Esophagus (tissue), 2 donors: ENCODE data around the gene ASXL1. TPM values are rescaled to one million over a fixed set of nuclear protein-coding genes. Genes with fewer than 3 reads are reported as not detected.
"Not testable (repeated sequence)": the region's sequence is repeated elsewhere in the genome, so short reads cannot be mapped to it uniquely, and the experiment has no call there.

Experiments
- H3K27ac ChIP-seq, 2 donors: one replicate each; pipeline ENCODE4 v1.5.1; 2013; ENCODE audit warnings: low read depth in 2 of 2, mild to moderate bottlenecking in 2 of 2, inconsistent platforms in 1 of 2, low read length in 1 of 2, moderate library complexity in 1 of 2
- H3K27me3 ChIP-seq, 2 donors: one replicate each; pipeline ENCODE4 v1.6.1; 2013; ENCODE audit warnings: low read length in 2 of 2, control low read depth in 1 of 2, mild to moderate bottlenecking in 1 of 2; ENCODE audit not compliant: insufficient read depth in 2 of 2, control insufficient read depth in 1 of 2
- H3K36me3 ChIP-seq, 2 donors: one replicate each; pipeline ENCODE4 v1.6.1; 2013; ENCODE audit warnings: low read length in 1 of 2; ENCODE audit not compliant: control insufficient read depth in 2 of 2, insufficient read depth in 2 of 2
- H3K4me1 ChIP-seq, 2 donors: one replicate each; pipeline ENCODE4 v1.6.1; 2013; ENCODE audit warnings: low read length in 1 of 2; ENCODE audit not compliant: control insufficient read depth in 2 of 2, insufficient read depth in 2 of 2
- H3K4me3 ChIP-seq, 2 donors: one replicate each; pipeline ENCODE4 v1.5.1; 2013; ENCODE audit warnings: low read length in 2 of 2, mild to moderate bottlenecking in 2 of 2, low read depth in 1 of 2, moderate library complexity in 1 of 2
- H3K9me3 ChIP-seq, 2 donors: one replicate each; pipeline ENCODE4 v1.6.1; 2013; ENCODE audit warnings: mild to moderate bottlenecking in 2 of 2, low read depth in 1 of 2, low read length in 1 of 2, moderate library complexity in 1 of 2; ENCODE audit not compliant: control insufficient read depth in 2 of 2, insufficient read depth in 1 of 2
- WGBS, 2 donors: extraction: QIAGEN DNeasy Blood & Tissue Kit; methylation state at CpG; one replicate each; pipeline ENCODE4 v1.1.7; 2013; 5-methylcytosine and 5-hydroxymethylcytosine counted together
- polyA plus RNA-seq, 2 donors: library from polyadenylated mRNA; stranded (reverse); fragments of 200-250 nt; gene quantifications; one replicate each; pipeline ENCODE4 v1.2.3, GENCODE V29; 2013
- donor health status: healthy with polysubstance abuse.
- donor health status: Bipolar disorder and iron deficiency.

ASXL1 gene
- polyA plus RNA-seq, 2 donors: 13.3 to 19.7 TPM

DNA sequence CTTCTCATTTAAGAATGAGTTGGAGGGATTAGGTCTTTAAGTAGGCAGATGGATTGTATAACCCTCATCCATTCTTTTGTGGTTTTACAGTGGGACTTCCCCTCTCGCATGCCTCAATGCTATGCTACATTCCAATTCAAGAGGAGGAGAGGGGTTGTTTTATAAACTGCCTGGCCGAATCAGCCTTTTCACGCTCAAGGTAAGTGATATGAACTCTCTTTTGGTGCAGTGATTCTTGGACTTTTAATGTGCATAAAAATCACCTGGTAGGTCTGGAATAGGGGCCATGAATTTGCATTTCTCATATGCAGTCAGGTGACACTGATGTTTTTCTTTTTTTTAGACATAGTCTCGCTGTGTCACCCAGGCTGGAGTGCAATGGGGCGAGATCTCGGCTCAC lies 10.8 kb downstream of the ASXL1 start:
- H3K27me3 ChIP-seq: no peaks in the 10 kb centered on the region
- H3K27ac ChIP-seq: no peak overlapping the region
- no peak overlapping the region for H3K4me3 ChIP-seq
- H3K9me3 ChIP-seq: no peaks in the 10 kb centered on the region
- no peaks in the 10 kb centered on the region for H3K4me1 ChIP-seq
- H3K36me3 ChIP-seq: peaks cover 0 to under 1% of the 10 kb centered on the region in 2 donors
- 77 to 79% methylated on average over 6 of the region's 6 CpGs for WGBS, 2 donors

DNA sequence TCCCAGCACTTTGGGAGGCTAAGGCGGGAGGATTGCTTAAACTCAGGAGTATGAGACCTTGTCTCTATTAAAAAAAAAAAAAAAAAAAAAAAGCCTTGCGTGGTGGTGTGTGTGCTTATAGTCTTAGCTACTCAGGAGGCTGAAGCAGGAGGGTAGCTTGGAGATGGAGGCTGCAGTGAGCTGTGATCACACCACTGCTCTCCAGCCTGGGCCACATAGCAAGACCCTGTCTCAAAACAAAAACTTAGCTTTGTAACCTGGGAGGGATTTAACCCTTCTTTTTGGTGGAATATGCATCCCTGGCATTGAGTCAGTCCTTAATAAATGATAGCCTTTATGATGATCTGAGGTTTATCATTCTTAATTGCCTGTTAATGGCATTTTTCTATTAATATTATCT lies 12.8 kb downstream of the ASXL1 start:
- 97 to 100% methylated on average over 2 of the region's 2 CpGs for WGBS, 2 donors
- Histone ChIP-seq H3K9me3 (no peaks in the 10 kb centered on the region), H3K27me3 (no peaks in the 10 kb centered on the region), H3K36me3 (peaks cover 0 to 3% of the 10 kb centered on the region in 2 donors), H3K4me1 (no peaks in the 10 kb centered on the region), H3K4me3 (no peak overlapping the region), H3K27ac (no peak overlapping the region)

DNA sequence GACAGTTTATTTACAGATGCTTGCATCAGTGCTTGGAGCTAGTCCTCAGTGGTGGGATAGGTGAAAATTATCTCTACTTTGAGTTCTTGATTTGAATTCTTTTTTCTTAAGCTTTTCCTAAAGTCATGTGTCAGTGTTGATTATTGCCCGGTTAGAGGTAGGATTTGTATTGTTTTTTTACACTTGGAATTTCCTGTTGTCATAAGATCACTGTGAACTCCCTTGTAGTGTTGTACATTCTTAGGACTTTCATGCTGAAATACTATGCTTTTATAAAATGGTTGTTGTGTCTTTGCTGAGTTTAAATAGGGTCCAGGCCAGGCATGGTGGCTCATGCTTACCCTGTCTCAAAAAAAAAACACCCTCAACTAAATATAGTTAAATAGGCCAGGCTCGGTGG lies 20.3 kb downstream of the ASXL1 start:
- H3K27ac ChIP-seq: no peak overlapping the region
- no peaks in the 10 kb centered on the region for H3K4me1 ChIP-seq
- 69 to 78% methylated on average over 2 of the region's 2 CpGs for whole genome bisulfite sequencing, 2 donors
- peaks cover 0 to 3% of the 10 kb centered on the region in 2 donors for H3K36me3 ChIP-seq
- no peaks in the 10 kb centered on the region for H3K9me3 ChIP-seq
- H3K27me3 ChIP-seq: no peaks in the 10 kb centered on the region
- H3K4me3 ChIP-seq: no peak overlapping the region

DNA sequence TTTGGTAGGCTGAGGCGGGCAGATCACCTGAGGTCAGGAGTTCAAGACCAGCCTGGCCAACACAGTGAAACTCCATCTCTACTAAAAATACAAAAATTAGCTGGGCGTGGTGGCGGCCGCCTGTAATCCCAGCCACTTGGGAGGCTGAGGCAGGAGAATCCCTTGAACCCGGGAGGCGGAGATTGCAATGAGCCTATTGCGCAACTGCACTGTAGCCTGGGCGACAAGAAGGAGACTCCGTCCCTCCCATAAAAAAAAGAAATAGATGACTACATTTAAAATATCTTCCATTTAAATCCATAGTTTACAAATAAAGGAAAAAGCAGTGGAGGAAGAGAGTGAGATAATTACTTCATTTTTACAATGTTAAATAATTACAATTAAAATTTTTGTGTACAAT lies 21.9 kb downstream of the ASXL1 start:
- not testable (repeated sequence) for H3K4me1 ChIP-seq, H3K36me3 ChIP-seq, H3K27ac ChIP-seq, H3K9me3 ChIP-seq, H3K27me3 ChIP-seq, H3K4me3 ChIP-seq
- WGBS, 2 donors: 92 to 97% methylated on average over 9 of the region's 9 CpGs

DNA sequence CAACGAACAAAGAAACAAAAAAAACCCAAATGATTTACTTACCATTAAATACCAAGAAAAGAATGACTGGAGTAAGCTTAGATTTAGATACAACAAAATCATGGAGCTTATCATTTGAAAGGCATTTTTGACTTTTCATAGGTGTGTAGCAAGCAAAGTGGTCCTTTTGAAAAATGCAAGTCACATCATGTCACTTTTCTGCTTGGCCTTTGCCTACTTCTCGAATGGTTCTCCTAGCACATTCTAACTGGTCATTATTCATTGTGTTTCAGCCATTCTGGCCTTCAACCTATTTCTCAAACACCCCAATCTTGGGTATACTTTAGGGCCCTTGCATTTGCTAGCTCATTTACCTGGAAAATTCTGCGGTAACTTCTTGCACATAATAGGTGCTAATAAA lies 22.6 kb downstream of the ASXL1 start:
- H3K4me3 ChIP-seq: no peak overlapping the region
- no peaks in the 10 kb centered on the region for H3K27me3 ChIP-seq
- no peaks in the 10 kb centered on the region for H3K4me1 ChIP-seq
- 83 to 86% methylated on average over 3 of the region's 3 CpGs for WGBS, 2 donors
- no peak overlapping the region for H3K27ac ChIP-seq
- H3K36me3 ChIP-seq: no peaks in the 10 kb centered on the region
- H3K9me3 ChIP-seq: no peaks in the 10 kb centered on the region

DNA sequence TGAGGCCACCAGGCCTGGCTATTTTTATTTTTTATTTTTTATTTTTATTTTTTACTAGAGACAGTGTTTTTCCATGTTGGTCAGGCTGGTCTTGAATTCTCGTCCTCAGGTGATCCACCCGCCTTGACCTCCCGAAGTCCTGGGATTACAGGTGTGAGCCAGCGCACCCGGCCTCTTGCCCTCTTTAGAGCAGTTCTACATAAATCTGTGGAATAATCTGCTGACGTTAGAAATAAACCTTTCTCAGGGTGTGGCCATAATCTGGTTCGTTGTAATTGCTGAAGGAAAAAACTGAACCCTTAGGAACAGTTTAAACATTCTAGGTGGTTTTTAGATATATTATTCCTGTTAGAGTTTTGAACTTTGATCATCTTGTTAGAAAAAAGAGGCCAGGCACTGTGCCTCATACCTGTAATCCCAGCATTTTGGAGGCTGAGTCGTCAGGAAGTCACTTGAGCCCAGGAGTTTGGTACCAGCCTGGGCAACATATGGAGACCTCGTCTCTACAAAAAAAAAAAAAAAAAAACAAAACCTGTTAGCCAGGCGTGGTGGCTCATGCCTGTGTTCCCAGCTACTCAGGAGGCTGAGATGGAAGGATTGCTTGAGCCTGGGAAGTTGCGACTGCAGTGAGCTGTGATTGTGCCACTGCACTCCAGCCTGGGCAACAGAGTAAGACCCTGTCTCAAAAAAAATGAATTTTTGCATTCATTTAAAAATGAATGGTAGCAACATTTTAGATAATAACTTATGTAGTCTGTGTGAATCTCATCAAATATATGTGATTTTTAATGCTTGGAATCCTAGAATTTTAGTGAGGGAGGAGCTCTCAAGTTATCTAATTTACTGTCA lies 24.2 kb downstream of the ASXL1 start:
- Histone ChIP-seq H3K27ac (no peak overlapping the region), H3K27me3 (no peaks in the 10 kb centered on the region), H3K36me3 (no peaks in the 10 kb centered on the region), H3K4me1 (no peaks in the 10 kb centered on the region), H3K4me3 (no peak overlapping the region), H3K9me3 (no peaks in the 10 kb centered on the region)
- WGBS, 2 donors: 78 to 84% methylated on average over 11 of the region's 11 CpGs

DNA sequence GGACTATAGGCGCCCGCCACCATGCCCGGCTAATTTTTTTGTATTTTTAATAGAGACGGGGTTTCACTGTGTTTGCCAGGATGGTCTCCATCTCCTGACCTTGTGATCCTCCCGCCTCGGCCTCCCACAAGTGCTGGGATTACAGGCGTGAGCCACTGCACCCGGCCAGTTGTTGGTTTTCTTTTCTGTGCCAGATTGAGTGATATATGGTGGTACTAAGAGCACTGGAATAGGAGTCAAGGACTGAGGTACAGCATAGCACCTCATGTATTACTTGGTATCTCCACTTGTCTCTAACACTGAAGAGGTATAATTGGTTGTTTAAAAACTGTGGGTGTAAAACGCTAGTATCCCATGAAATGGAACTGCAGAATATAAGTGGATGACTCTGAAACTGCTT lies 25.3 kb downstream of the ASXL1 start:
- not testable (repeated sequence) for H3K4me3 ChIP-seq, H3K27ac ChIP-seq, H3K9me3 ChIP-seq, H3K36me3 ChIP-seq, H3K4me1 ChIP-seq, H3K27me3 ChIP-seq
- WGBS, 2 donors: 95 to 97% methylated on average over 9 of the region's 9 CpGs

DNA sequence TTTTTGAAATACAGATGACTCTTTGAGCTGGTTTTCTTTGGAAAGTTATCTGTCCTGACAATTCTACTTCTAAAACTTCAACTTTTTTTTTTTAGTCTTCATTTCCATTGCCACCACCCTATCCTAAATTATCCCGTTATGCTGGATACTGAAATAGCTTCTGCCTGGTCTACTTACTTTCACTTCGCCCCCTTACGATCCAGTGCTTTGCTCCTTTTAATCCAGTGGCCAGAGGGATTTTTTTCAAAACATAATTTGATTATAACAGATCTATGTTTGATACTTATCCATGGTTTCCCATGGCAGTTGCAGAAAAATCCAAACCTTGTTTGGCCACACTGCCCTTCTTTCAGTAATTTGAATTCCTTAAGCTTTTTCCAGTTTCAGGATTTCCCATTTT lies 27.4 kb downstream of the ASXL1 start:
- 55 to 65% methylated on average over 3 of the region's 3 CpGs for WGBS, 2 donors
- Histone ChIP-seq H3K36me3 (no peaks in the 10 kb centered on the region), H3K4me3 (no peak overlapping the region), H3K27ac (no peak overlapping the region), H3K4me1 (no peaks in the 10 kb centered on the region), H3K27me3 (no peaks in the 10 kb centered on the region), H3K9me3 (no peaks in the 10 kb centered on the region)

DNA sequence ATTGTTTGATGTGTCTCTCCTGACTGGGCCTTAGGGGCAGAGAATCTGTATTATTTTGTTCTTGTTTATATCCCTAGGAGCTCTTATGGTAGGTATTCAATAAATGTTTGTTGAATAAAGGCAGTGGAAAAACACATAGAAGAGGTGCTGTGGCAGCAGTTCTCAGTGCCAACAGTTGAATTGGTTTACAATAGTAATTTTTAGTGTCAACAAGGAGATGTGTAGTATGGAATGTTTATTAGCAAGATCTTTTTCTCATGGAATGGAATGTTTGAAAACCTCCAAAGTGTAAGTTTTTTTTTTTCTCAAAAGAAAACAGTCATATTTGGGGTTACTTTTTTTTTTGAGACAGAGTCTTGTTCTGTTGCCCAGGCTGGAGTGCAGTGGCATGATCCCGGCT lies 28.0 kb downstream of the ASXL1 start:
- H3K9me3 ChIP-seq: no peaks in the 10 kb centered on the region
- H3K27me3 ChIP-seq: no peaks in the 10 kb centered on the region
- 82 to 83% methylated on average over 1 of the region's 1 CpG for WGBS, 2 donors
- no peaks in the 10 kb centered on the region for H3K4me1 ChIP-seq
- H3K27ac ChIP-seq: no peak overlapping the region
- H3K4me3 ChIP-seq: no peak overlapping the region
- H3K36me3 ChIP-seq: no peaks in the 10 kb centered on the region

DNA sequence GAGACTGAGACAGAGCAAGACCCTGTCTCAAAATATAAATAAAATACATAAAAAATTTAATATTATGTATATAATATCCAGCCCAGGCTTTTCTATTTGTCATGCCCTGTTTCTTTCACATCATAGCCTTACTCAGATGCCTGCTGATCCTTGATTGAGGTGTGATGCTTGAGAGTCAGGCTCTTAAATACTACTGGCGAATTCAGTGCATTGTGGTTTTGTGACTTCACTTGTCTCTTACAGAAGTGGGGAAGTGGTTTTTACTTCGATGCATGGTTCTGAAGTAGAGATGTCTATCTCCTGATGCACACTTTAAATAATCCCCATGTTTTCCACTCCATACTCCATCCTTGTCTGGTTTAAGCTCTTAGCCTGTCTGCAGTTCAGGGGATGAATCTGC lies 29.1 kb downstream of the ASXL1 start:
- H3K4me3 ChIP-seq: no peak overlapping the region
- H3K27me3 ChIP-seq: no peaks in the 10 kb centered on the region
- WGBS, 2 donors: 76 to 84% methylated on average over 2 of the region's 2 CpGs
- H3K27ac ChIP-seq: no peak overlapping the region
- no peaks in the 10 kb centered on the region for H3K4me1 ChIP-seq
- peaks cover 0 to 2% of the 10 kb centered on the region in 2 donors for H3K36me3 ChIP-seq
- H3K9me3 ChIP-seq: no peaks in the 10 kb centered on the region
